ENCODE measurements around the gene KRT82. TPM values are rescaled to one million over a fixed set of nuclear protein-coding genes. Genes with fewer than 3 reads are reported as not detected.
A peak's percentile ranks its signal among the peaks of the same experiment; 100 is the strongest.

The KRT82 gene
- not detected in 2 replicates for total RNA-seq (2022)
- percentile 11 among the genes with signal in this experiment for Bru-seq, nascent RNA
- not detected for BruChase-seq, experiment 1, labeled RNA remaining after a 6-hour chase
- not detected for BruChase-seq, experiment 2, labeled RNA remaining after a 2-hour chase
- long read RNA-seq = 0 reads

GRCh38 chr12:52405922-52406385 is at the start of gene KRT82:
Gene KRT82 (minus strand): TSS chr12:52406335. CDS start chr12:52406277, 58 bp downstream.
- intact Hi-C loops (cut with micrococcal nuclease) = no loop called here
- no peak within 1 kb of the TSS for H3K4me3 Mint-ChIP-seq (ENCODE audit: unreplicated experiment)
- ChIA-PET POLR2A (no interaction called here), CTCF (interaction anchor here (1.3 kb wide), 1 partner anchor 127 kb away, joined by 5 read pairs; no protein-coding TSS in a partner anchor)
- H3K27me3 Mint-ChIP-seq (ENCODE audit: insufficient read depth, unreplicated experiment) = peaks cover 12% of the 10 kb centered on the region
- no peaks in the 10 kb centered on the region for H3K9me3 Mint-ChIP-seq (ENCODE audit: unreplicated experiment)
- no TSS peak for BruUV-seq (replicated peaks)
- H3K27ac Mint-ChIP-seq (ENCODE audit: low read depth, unreplicated experiment) = no peak within 1 kb of the TSS
- DNase-seq (ENCODE audit: unreplicated experiment) = no peak
- TF ChIP-seq, protein P1, sequence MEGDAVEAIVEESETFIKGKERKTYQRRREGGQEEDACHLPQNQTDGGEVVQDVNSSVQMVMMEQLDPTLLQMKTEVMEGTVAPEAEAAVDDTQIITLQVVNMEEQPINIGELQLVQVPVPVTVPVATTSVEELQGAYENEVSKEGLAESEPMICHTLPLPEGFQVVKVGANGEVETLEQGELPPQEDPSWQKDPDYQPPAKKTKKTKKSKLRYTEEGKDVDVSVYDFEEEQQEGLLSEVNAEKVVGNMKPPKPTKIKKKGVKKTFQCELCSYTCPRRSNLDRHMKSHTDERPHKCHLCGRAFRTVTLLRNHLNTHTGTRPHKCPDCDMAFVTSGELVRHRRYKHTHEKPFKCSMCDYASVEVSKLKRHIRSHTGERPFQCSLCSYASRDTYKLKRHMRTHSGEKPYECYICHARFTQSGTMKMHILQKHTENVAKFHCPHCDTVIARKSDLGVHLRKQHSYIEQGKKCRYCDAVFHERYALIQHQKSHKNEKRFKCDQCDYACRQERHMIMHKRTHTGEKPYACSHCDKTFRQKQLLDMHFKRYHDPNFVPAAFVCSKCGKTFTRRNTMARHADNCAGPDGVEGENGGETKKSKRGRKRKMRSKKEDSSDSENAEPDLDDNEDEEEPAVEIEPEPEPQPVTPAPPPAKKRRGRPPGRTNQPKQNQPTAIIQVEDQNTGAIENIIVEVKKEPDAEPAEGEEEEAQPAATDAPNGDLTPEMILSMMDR (IDR thresholded peaks at IDR 0.05; ENCODE audit: unreplicated experiment) = no peak
- H3K4me1 Mint-ChIP-seq (ENCODE audit: insufficient read depth, unreplicated experiment) = no peaks in the 10 kb centered on the region
- no peaks in the 10 kb centered on the region for H3K36me3 Mint-ChIP-seq (ENCODE audit: insufficient read depth, unreplicated experiment)

DNA sequence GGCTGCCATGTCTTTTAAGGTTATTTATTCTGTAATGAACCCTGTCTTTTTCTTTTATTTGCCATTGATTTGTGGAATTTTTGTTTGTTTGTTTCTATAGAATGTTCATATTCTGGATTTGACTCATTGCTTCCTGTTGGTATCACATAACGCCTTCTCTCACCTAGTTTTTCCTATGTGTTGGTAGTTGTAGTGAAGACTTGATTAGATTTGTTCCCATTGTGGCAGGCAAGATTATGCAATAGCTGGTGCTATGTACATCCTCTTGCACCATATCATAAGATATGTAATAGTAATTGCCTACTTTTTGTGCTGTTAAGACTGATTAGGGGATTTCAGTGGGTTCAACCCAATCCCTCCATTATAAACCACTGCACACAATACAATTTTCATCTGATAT is 49.7 kb upstream of the KRT82 start:
- Mint-ChIP-seq H3K27ac (ENCODE audit: low read depth, unreplicated experiment) (no peak overlapping the region), H3K27me3 (ENCODE audit: insufficient read depth, unreplicated experiment) (no peaks in the 10 kb centered on the region), H3K4me1 (ENCODE audit: insufficient read depth, unreplicated experiment) (peaks cover 29% of the 10 kb centered on the region), H3K36me3 (ENCODE audit: insufficient read depth, unreplicated experiment) (no peaks in the 10 kb centered on the region), H3K4me3 (ENCODE audit: unreplicated experiment) (no peak overlapping the region), H3K9me3 (ENCODE audit: unreplicated experiment) (no peaks in the 10 kb centered on the region)
- ChIA-PET CTCF (no interaction called here), POLR2A (interaction anchor here (0.9 to 1.7 kb wide), 3 partner anchors 8 to 65 kb away, joined by 3 to 4 read pairs (median 3); partner anchors contain the start of gene KRT5)
- intact Hi-C loops (cut with micrococcal nuclease) = no loop called here
- TF ChIP-seq, protein P1 (IDR thresholded peaks at IDR 0.05; ENCODE audit: unreplicated experiment) = no peak
- BruUV-seq (replicated peaks) = no TSS peak
- DNase-seq (ENCODE audit: unreplicated experiment) = peak; percentile 81

DNA sequence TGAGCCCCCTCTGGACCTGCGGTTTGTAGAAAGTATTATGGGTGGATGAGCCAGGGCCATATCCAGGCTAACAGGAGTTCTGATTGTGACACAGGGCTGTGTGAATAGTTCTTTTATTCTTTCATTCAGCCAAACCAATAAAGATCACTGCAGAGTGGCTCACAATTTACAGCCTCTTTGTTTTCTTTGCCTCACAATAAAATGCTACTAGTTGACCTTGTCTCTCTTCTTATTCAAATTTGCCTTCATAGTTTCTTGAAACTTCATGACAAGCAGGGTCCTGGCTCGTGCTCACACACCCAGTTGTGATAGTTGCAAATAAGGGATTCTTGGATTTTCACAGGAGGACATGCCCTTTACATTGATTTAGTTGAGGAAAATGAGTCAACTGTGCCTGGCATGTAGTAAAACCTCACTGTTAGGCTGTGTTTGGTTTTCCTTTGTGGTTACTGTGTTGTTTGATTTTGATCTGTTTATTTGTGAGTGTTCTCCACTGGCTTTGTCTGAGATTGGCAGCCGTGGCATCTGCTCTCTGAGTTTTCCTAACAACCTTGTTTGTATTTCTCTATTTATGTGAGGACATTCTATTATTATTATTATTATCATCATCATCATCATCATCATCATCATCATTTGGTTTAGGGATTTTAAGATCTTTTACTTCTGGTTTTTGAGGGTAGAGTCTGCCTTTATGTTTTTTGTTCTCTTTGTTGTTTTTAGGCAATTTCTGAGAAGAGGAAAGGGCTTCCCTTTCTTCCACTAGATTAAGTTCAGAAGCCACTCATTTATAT is 48.5 kb upstream of the KRT82 start:
- Mint-ChIP-seq H3K9me3 (ENCODE audit: unreplicated experiment) (no peaks in the 10 kb centered on the region), H3K27me3 (ENCODE audit: insufficient read depth, unreplicated experiment) (no peaks in the 10 kb centered on the region), H3K4me3 (ENCODE audit: unreplicated experiment) (no peak overlapping the region), H3K36me3 (ENCODE audit: insufficient read depth, unreplicated experiment) (no peaks in the 10 kb centered on the region), H3K4me1 (ENCODE audit: insufficient read depth, unreplicated experiment) (peaks cover 29% of the 10 kb centered on the region), H3K27ac (ENCODE audit: low read depth, unreplicated experiment) (no peak overlapping the region)
- intact Hi-C loops (cut with micrococcal nuclease) = no loop called here
- no TSS peak for BruUV-seq (replicated peaks)
- ChIA-PET CTCF (no interaction called here), POLR2A (interaction anchor here (0.6 to 1.7 kb wide), 4 partner anchors 35 to 66 kb away, joined by 3 to 4 read pairs (median 3); partner anchors contain the start of gene KRT5)
- peak; percentile 60 for DNase-seq (ENCODE audit: unreplicated experiment)
- TF ChIP-seq, protein P1 (IDR thresholded peaks at IDR 0.05; ENCODE audit: unreplicated experiment) = no peak

- H3K9me3 Mint-ChIP-seq (ENCODE audit: unreplicated experiment) = no peaks in the 10 kb centered on the region
- DNase-seq (ENCODE audit: unreplicated experiment) = peak; percentile 66
- BruUV-seq (replicated peaks) = no TSS peak
- no peaks in the 10 kb centered on the region for H3K27me3 Mint-ChIP-seq (ENCODE audit: insufficient read depth, unreplicated experiment)
- H3K4me1 Mint-ChIP-seq (ENCODE audit: insufficient read depth, unreplicated experiment) = peaks cover 29% of the 10 kb centered on the region
- TF ChIP-seq, protein P1 (IDR thresholded peaks at IDR 0.05; ENCODE audit: unreplicated experiment) = no peak
- H3K27ac Mint-ChIP-seq (ENCODE audit: low read depth, unreplicated experiment) = no peak within 1 kb of the TSS
- ChIA-PET CTCF (interaction anchor here (0.6 to 1.2 kb wide), 2 partner anchors 17 to 594 kb away, joined by 3 read pairs; no protein-coding TSS in a partner anchor), POLR2A (interaction anchor here (0.5 to 2.5 kb wide), 13 partner anchors 10 to 815 kb away, joined by 3 to 30 read pairs (median 4); partner anchors contain the start of genes KRT5, KRT6A and KRT6C)
- H3K4me3 Mint-ChIP-seq (ENCODE audit: unreplicated experiment) = peak within 1 kb of the TSS; percentile 3
- no peaks in the 10 kb centered on the region for H3K36me3 Mint-ChIP-seq (ENCODE audit: insufficient read depth, unreplicated experiment)
- intact Hi-C loops (cut with micrococcal nuclease) = no loop called here
Observed at GRCh38 chr12:52452101-52452500, 46.0 kb upstream of the KRT82 start, which contains the start of gene KRT6B. Gene KRT6B (minus strand): TSS chr12:52452146. CDS start chr12:52452078, 68 bp downstream.

All from MCF 10A (cell line).